Upper lobe of right lung (tissue), 1 donor: ENCODE results near the gene PTPRG. TPM values are rescaled to one million over a fixed set of nuclear protein-coding genes. Genes with fewer than 3 reads are reported as not detected.

Experiments
- ATAC-seq: fragments of 200-7000 bp; cut with Tn5 transposase; one replicate; pipeline ENCODE4 v1.9.1; 2020; ENCODE audit warnings: mild to moderate bottlenecking, moderate library complexity
- DNase-seq: peaks from one replicate; pipeline ENCODE4 v3.0.0-alpha.2; 2020
- H3K27ac ChIP-seq: fragments of 200-600 bp; one replicate; pipeline ENCODE4 v1.8.0; 2022
- H3K27me3 ChIP-seq: fragments of 200-600 bp; one replicate; pipeline ENCODE4 v1.8.0; 2022; ENCODE audit warnings: mild to moderate bottlenecking
- H3K36me3 ChIP-seq: fragments of 200-600 bp; one replicate; pipeline ENCODE4 v1.8.0; 2022
- H3K4me1 ChIP-seq: fragments of 200-600 bp; one replicate; pipeline ENCODE4 v1.8.0; 2022
- H3K4me3 ChIP-seq: fragments of 200-600 bp; one replicate; pipeline ENCODE4 v1.8.0; 2022; ENCODE audit warnings: mild to moderate bottlenecking
- H3K9me3 ChIP-seq: fragments of 200-600 bp; one replicate; pipeline ENCODE4 v1.8.0; 2022
- CTCF ChIP-seq: fragments of 200-600 bp; IDR thresholded peaks from one replicate; pipeline ENCODE4 v1.8.0; 2022; ENCODE audit warnings: antibody characterized with exemption
- intact Hi-C: fragments of 100-400 bp; cut with DNase I; formaldehyde crosslinking; loops from one replicate; pipeline ENCODE4 v1.11.0; 2022
- total RNA-seq: library from RNA; stranded (reverse); fragmentation: NEBNext Ultra II Directional; extraction: Animal tissue kit (Norgen Biotek cat#: 25700); gene quantifications from one replicate; pipeline ENCODE4 v1.2.1, GENCODE V29; 2021
- donor health status: DM: no; HTN: yes; CAD: no; lungs with severe emphysema.

The PTPRG gene
- total RNA-seq, 1 donor from 2014 or later, result 86.7 TPM

GRCh38 chr3:62255758-62256157, 694.4 kb downstream of the PTPRG start:
- Histone ChIP-seq H3K36me3 (peaks cover 8% of the 10 kb centered on the region), H3K4me3 (no peak overlapping the region), H3K9me3 (no peaks in the 10 kb centered on the region), H3K4me1 (peaks cover 10% of the 10 kb centered on the region), H3K27ac (no peak overlapping the region), H3K27me3 (no peaks in the 10 kb centered on the region)
- intact Hi-C loops, result no loop called here
- no peak for TF ChIP-seq CTCF
- DNase-seq (no peak), ATAC-seq (no peak)

GRCh38 chr3:62259924-62260323, 698.6 kb downstream of the PTPRG start:
- intact Hi-C loops, result no loop called here
- TF ChIP-seq CTCF, result no peak
- Histone ChIP-seq H3K27me3 (no peaks in the 10 kb centered on the region), H3K4me1 (no peaks in the 10 kb centered on the region), H3K4me3 (no peak overlapping the region), H3K36me3 (peaks cover 19% of the 10 kb centered on the region), H3K27ac (no peak overlapping the region), H3K9me3 (no peaks in the 10 kb centered on the region)
- DNase-seq (no peak), ATAC-seq (no peak)

GRCh38 chr3:62260655-62261054, 699.3 kb downstream of the PTPRG start:
- Histone ChIP-seq H3K4me3 (no peak overlapping the region), H3K27me3 (no peaks in the 10 kb centered on the region), H3K36me3 (peaks cover 16% of the 10 kb centered on the region), H3K9me3 (no peaks in the 10 kb centered on the region), H3K27ac (no peak overlapping the region), H3K4me1 (no peaks in the 10 kb centered on the region)
- no peak for DNase-seq
- no peak for ATAC-seq
- no peak for TF ChIP-seq CTCF
- intact Hi-C loops, result no loop called here

- Histone ChIP-seq H3K27ac (no peak overlapping the region), H3K4me3 (no peak overlapping the region), H3K4me1 (no peaks in the 10 kb centered on the region), H3K36me3 (peaks cover 11% of the 10 kb centered on the region), H3K9me3 (no peaks in the 10 kb centered on the region), H3K27me3 (no peaks in the 10 kb centered on the region)
- TF ChIP-seq CTCF, result no peak
- intact Hi-C loops, result no loop called here
- no peak for DNase-seq
- no peak for ATAC-seq
Measured at GRCh38 chr3:62261121-62261520, 699.8 kb downstream of the PTPRG start.

- Histone ChIP-seq H3K36me3 (peaks cover 11% of the 10 kb centered on the region), H3K4me1 (no peaks in the 10 kb centered on the region), H3K4me3 (no peak overlapping the region), H3K27ac (no peak overlapping the region), H3K9me3 (no peaks in the 10 kb centered on the region), H3K27me3 (no peaks in the 10 kb centered on the region)
- no peak for TF ChIP-seq CTCF
- ATAC-seq, result no peak
- intact Hi-C loops, result no loop called here
- no peak for DNase-seq
Measured at GRCh38 chr3:62261736-62262135, 700.4 kb downstream of the PTPRG start.

GRCh38 chr3:62265528-62265927, 704.2 kb downstream of the PTPRG start:
- no peak overlapping the region for H3K4me3 ChIP-seq
- no peak for DNase-seq
- TF ChIP-seq CTCF, result no peak
- no peaks in the 10 kb centered on the region for H3K9me3 ChIP-seq
- no peak overlapping the region for H3K27ac ChIP-seq
- no peaks in the 10 kb centered on the region for H3K4me1 ChIP-seq
- intact Hi-C loops, result no loop called here
- peaks cover 29% of the 10 kb centered on the region for H3K36me3 ChIP-seq
- H3K27me3 ChIP-seq, result no peaks in the 10 kb centered on the region
- no peak for ATAC-seq
